Activated CD8-positive, alpha-beta memory T cell treated with anti-CD3 and anti-CD28 coated beads, Interleukin-2, amount 50 U/mL, for 48 hours (primary cell): ENCODE data around the gene KATNBL1.

Source experiments
- DNase-seq: peaks from one replicate; pipeline ENCODE4 v3.0.0-alpha.2; 2020

The KATNBL1 gene

DNA sequence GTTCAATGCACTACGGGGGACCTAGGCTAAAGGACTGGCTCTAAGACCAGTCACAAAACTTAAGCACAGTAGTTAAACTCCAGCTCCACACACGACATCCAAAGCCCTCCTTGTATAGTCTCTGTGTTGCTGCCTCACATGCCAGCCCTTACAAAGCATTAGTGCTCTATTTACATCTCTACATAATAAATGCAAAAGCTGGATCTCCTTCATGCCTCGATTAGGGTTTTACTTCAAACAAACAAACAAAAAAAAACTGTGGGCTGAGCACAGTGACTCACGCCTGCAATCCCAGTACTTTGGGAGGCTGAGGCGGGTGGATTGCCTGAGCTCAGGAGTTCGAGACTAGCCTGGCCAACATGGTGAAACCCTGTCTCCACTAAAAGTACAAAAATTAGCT is 98.4 kb downstream of the KATNBL1 start:
- no peak for DNase-seq

DNA sequence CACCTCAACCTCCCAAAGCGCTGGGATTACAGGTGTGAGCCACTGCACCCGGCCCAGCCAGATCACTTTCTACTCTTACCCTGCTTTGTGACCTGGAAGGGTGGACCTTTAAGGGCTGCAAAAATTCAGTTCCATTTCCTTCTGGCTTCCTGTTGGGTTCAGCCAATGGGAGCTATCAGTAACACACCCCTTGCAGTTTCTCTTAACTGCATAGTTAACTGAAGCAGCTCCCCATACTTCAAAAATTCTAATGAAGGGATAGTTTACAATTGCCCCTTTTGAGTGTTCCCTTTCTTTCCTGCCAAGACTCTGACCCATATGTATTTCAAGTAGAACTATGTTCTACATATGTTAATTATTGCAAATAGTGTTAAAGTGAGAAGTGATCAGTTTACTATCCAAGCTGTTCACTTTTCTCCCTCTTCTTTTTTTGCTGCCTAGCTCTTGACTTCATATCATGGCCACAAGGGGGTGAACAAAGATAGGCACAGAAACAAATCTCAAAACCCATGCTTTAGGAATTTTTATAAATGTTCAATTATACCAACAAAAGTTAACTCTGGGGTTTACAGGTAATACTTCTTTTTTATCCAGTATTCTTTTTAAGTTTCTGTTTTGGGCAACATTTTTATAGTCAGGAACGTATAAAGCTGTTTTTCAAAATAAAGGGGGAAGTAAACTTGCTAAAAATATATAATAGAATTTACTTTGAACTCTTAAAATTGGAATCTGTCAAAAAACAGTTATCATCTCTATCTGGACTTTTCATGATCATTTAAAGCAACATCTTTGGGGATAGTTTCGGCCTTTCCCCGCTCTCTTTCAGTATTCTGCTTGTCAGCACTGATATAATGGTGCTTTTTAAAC is 99.9 kb downstream of the KATNBL1 start:
- DNase-seq, result no peak

DNA sequence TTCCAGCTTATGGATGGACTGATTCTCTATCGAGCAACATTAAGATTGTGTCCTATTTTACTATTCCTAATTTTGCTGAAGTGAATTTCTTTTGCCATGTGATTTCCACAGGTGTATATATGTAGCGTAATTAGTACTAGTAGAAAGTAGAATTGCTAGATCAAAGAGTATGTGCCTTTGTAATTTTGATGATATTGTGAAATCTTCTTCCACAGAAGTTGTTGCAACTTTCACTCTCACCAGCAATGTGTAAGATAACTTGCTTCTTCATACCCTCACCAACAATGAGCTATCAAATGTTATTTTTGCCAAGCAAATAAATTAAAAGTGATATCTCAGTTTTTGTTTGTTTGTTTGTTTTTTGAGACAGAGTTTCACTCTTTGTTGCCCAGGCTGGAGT is 102.6 kb downstream of the KATNBL1 start:
- DNase-seq, result no peak

DNA sequence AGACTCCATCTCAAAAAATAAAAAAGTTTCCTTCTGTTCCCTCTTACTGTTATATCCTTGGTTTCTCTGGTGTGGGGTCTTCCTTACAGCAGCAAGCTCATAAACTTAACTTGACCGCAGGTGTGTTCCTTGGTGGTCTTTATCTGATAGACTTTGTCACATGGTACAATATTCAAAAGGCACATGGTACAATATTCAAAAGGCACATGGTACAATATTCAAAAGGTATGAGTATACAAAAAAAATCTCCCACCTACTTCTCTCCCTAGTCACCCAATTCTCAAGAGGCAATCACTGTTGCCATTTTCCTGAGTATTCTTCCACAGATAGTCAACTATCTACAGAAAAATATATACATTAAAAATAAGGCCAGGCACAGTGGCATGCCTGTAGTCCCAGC is 103.5 kb downstream of the KATNBL1 start:
- no peak for DNase-seq

DNA sequence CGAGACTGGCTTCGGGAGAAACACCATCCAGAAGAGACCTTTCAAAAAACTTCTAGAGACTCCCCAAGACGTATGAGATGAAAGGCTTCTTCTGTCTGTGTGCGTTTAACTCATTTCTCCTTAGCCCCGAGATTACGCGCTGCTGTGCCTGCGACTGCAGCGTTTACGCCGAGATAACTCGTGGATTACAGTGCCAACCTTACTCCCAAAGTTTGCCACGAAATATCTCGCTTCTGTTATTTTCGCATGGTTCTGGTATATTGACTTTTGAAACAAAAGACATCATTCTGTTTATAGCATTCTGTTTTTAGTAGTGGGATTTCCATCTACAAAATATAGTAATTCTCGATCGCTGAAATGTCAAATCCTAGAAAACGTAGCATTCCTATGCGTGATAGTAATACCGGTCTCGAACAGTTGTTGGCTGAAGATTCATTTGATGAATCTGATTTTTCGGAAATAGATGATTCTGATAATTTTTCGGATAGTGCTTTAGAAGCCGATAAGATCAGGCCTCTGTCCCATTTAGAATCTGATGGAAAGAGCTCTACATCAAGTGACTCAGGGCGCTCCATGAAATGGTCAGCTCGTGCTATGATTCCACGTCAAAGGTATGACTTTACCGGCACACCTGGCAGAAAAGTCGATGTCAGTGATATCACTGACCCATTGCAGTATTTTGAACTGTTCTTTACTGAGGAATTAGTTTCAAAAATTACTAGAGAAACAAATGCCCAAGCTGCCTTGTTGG is 107.5 kb downstream of the KATNBL1 start:
- DNase-seq, result no peak

DNA sequence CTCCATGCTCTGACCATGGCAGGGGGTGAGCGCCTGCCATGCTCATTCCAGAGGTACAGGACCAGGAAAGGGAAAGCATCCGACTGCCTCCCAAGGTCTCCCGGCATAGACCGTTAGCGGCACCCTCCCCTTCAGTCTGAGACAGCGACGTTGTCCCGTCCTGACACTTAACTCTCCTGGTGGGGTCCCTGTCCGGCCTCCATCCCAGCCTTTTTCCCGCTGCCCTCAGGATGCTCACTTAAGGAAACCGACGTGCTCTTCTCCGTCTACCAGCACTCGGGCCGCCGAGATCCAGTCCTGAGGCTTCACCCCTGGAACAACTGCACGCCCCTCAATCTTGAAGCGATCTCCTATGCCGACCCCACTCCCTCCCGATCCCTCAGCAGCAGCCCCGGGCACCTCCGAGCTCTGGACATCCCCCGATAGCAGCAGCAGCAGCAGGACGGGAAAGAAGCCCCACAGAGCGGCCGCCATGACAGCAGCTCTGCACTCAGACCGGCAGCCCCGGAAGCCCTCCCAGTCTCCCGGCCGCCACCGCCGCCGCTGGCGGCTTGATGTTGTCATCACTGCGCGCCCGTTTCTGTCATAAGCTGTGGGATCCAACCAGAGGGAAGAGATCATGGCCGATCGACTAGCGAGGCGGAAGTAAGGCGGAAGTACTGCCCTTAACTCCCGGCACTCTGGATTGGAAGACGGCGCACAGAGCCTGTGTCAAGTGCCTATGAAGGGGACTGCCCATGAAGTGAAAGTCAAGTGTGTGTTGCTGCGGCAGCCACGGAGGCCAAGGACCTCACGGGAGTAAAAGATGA is 108.3 kb downstream of the KATNBL1 start, which contains the start of the genes EMC7 and PGBD4:
TSS of gene EMC7 (minus strand) at position 497 of the 809 bp plus-strand sequence. CDS start at position 474, 23 bp downstream.
TSS of gene PGBD4 (plus strand) at position 718 of the 809 bp plus-strand sequence. CDS start 449 bp downstream, outside the sequence.
- peak; percentile 100 for DNase-seq

DNA sequence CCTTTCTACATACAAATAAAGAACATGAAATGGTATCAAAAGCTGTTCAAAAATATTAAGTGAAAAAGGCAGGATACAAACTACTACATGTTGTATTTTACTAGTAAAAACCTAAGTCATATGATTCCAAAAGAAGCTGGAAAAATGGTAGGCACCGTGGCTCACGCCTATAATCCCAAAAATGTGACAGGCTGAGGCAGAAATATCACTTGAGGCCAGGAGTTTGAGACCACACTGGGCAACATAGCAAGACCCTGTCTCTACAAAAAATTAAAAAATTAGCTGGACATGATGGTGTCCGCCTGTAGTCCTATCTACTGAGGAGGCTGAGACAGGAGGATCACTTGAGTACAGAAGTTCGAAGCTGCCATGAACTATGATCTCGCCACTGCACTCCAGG is 110.0 kb downstream of the KATNBL1 start:
- no peak for DNase-seq
